HepG2 (cell line): Measurements from ENCODE around the gene TVP23A. TPM values are rescaled to one million over a fixed set of nuclear protein-coding genes. Genes with fewer than 3 reads are reported as not detected.

Source experiments
- DNMT3B ChIP-seq: conservative IDR thresholded peaks from 2 replicates; pipeline ENCODE4 v1.6.1; 2016; ENCODE audit warnings: missing biosample characterization, control low read depth
- EHMT2 ChIP-seq: fragments of 200-600 bp; sonication (generic); IDR thresholded peaks from 2 replicates; pipeline ENCODE4 v1.7.0; 2017; ENCODE audit warnings: antibody characterized with exemption, low read depth, low read length, borderline replicate concordance
- IRX3 ChIP-seq: sonication (generic); formaldehyde crosslinking; IDR thresholded peaks from 2 replicates; pipeline ENCODE4 v1.8.1; 2023; ENCODE audit warnings: mild to moderate bottlenecking, low read depth, missing genetic modification reagents, borderline replicate concordance
- MIER3 ChIP-seq: IDR thresholded peaks from 2 replicates; pipeline ENCODE4 v1.6.1; 2016; ENCODE audit warnings: missing compliant biosample characterization, borderline replicate concordance
- NCOA2 ChIP-seq: sonication (generic); formaldehyde crosslinking; IDR thresholded peaks from 2 replicates; pipeline ENCODE4 v1.8.0; 2022; ENCODE audit warnings: inconsistent platforms
- SSRP1 ChIP-seq: IDR thresholded peaks from 2 replicates; pipeline ENCODE4 v1.6.1; 2016; ENCODE audit warnings: control low read depth
- ZNF326 ChIP-seq: sonication (generic); formaldehyde crosslinking; IDR thresholded peaks from 2 replicates; pipeline ENCODE4 v1.4.0; 2020; ENCODE audit warnings: missing genetic modification reagents, borderline replicate concordance
- ZNF598 ChIP-seq: sonication (generic); formaldehyde crosslinking; IDR thresholded peaks from 2 replicates; pipeline ENCODE4 v1.5.1; 2020; ENCODE audit warnings: mild to moderate bottlenecking, missing genetic modification reagents, borderline replicate concordance
- ZNF772 ChIP-seq: sonication (generic); formaldehyde crosslinking; IDR thresholded peaks from 2 replicates; pipeline ENCODE4 v1.5.0; 2020; ENCODE audit warnings: mild to moderate bottlenecking, missing genetic modification reagents
- ZNF773 ChIP-seq: sonication (generic); formaldehyde crosslinking; IDR thresholded peaks from 2 replicates; pipeline ENCODE4 v1.4.0; 2020; ENCODE audit warnings: missing genetic modification reagents, borderline replicate concordance
- polyA plus RNA-seq, 8 experiments: library from polyadenylated mRNA; depleted of rRNA in 3 of 8; stranded (reverse) in 7 of 8; unstranded in 1 of 8; fragments of >200 nt; fragmentation: Illumina TruSeq in 4 of 8; extraction: Trizol in 4 of 8; gene quantifications; 2 replicates each; pipeline versions ENCODE4 v1.2.1 to v1.2.3, GENCODE V29; 2011 to 2016; ENCODE audit warnings: low read depth in 4 of 8, missing spikeins in 1 of 8, mixed read lengths in 1 of 8; ENCODE audit not compliant: insufficient read depth in 1 of 8
- total RNA-seq, 5 experiments: library from RNA; depleted of rRNA; stranded (reverse); fragments of >200 nt; fragmentation: Illumina TruSeq; extraction: Trizol; gene quantifications; 2 replicates each; pipeline ENCODE4 v1.2.3, GENCODE V29; 2016; ENCODE audit warnings: low read depth in 1 of 5
- TF ChIP-seq, protein P1 (sequence below): conservative IDR thresholded peaks from 2 replicates; pipeline ENCODE4 v1.6.1; 2018; ENCODE audit warnings: missing genetic modification reagents
- TF ChIP-seq, protein P2 (sequence below): IDR thresholded peaks from 2 replicates; pipeline ENCODE4 v1.6.1; 2016; ENCODE audit warnings: low read depth, control low read depth
- TF ChIP-seq, protein P3 (sequence below), 2 experiments: sonication (generic) in 1 of 2; formaldehyde crosslinking in 1 of 2; IDR thresholded peaks; 2 replicates each; pipeline versions ENCODE4 v1.4.0 to v1.6.1; 2016 to 2020; ENCODE audit warnings: borderline replicate concordance in 1 of 2, low read depth in 1 of 2, mild to moderate bottlenecking in 1 of 2, missing genetic modification reagents in 1 of 2
- TF ChIP-seq, protein P4 (sequence below): sonication (generic); formaldehyde crosslinking; IDR thresholded peaks from 2 replicates; pipeline ENCODE4 v1.5.0; 2020; ENCODE audit warnings: missing genetic modification reagents
- TF ChIP-seq, protein P5 (sequence below): sonication (generic); formaldehyde crosslinking; IDR thresholded peaks from 2 replicates; pipeline ENCODE4 v1.9.0; 2021; ENCODE audit warnings: mild to moderate bottlenecking, missing genetic modification reagents

TVP23A gene
- total and polyA plus RNA-seq, 2 of the 13 experiments (the other 11 are each of a cell fraction or from before 2014, with no cell fraction given), result not detected

DNA sequence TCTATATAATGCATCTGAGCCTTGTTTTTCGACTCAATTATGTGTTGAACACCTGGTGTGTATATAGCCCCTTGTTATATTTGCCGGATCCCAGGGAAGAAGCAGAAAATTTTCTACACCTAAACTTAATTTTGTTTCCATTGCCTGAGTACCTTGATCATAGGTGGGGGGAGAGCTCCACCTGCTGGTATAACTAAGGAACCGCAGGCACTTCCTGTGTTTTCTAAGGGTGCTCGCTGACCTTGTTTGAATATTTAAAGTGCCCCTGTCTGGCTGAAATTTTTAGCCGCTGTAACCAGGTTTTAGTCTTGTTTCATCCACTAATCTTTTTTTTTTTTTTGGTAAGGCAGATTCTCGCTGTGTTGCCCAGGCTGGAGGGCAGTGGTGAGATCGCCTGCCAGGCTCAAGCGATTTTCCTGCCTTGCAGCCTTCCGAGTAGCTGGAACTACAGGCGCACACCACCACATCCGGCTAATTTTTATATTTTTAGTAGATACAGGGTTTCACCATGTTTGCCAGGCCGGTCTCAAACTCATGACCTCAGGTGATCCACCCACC, 81.4 kb downstream of the TVP23A start (continued):
- TF ChIP-seq EHMT2 (no peak), NCOA2 (CRISPR knock-in tag) (no peak), ZNF773 (CRISPR knock-in tag) (no peak), ZNF772 (no peak), ZNF598 (0 out of 2 replicates have a peak, but pooled peaks have one; percentile 75), DNMT3B (CRISPR knock-in tag) (no peak), IRX3 (no peak), ZNF326 (no peak), MIER3 (CRISPR knock-in tag) (peak; percentile 50; the same call in 1 of the 2 replicates), SSRP1 (CRISPR knock-in tag) (no peak)
- TF ChIP-seq, protein P1, sequence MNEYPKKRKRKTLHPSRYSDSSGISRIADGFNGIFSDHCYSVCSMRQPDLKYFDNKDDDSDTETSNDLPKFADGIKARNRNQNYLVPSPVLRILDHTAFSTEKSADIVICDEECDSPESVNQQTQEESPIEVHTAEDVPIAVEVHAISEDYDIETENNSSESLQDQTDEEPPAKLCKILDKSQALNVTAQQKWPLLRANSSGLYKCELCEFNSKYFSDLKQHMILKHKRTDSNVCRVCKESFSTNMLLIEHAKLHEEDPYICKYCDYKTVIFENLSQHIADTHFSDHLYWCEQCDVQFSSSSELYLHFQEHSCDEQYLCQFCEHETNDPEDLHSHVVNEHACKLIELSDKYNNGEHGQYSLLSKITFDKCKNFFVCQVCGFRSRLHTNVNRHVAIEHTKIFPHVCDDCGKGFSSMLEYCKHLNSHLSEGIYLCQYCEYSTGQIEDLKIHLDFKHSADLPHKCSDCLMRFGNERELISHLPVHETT, result no peak
- TF ChIP-seq, protein P2, sequence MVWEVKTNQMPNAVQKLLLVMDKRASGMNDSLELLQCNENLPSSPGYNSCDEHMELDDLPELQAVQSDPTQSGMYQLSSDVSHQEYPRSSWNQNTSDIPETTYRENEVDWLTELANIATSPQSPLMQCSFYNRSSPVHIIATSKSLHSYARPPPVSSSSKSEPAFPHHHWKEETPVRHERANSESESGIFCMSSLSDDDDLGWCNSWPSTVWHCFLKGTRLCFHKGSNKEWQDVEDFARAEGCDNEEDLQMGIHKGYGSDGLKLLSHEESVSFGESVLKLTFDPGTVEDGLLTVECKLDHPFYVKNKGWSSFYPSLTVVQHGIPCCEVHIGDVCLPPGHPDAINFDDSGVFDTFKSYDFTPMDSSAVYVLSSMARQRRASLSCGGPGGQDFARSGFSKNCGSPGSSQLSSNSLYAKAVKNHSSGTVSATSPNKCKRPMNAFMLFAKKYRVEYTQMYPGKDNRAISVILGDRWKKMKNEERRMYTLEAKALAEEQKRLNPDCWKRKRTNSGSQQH (CRISPR knock-in tag), result no peak
- TF ChIP-seq, protein P3, sequence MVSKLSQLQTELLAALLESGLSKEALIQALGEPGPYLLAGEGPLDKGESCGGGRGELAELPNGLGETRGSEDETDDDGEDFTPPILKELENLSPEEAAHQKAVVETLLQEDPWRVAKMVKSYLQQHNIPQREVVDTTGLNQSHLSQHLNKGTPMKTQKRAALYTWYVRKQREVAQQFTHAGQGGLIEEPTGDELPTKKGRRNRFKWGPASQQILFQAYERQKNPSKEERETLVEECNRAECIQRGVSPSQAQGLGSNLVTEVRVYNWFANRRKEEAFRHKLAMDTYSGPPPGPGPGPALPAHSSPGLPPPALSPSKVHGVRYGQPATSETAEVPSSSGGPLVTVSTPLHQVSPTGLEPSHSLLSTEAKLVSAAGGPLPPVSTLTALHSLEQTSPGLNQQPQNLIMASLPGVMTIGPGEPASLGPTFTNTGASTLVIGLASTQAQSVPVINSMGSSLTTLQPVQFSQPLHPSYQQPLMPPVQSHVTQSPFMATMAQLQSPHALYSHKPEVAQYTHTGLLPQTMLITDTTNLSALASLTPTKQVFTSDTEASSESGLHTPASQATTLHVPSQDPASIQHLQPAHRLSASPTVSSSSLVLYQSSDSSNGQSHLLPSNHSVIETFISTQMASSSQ (IDR thresholded peaks at IDR 0.05; ENCODE audit: low read depth), result no peak
- TF ChIP-seq, protein P3 (CRISPR knock-in tag; IDR thresholded peaks at IDR 0.05; ENCODE audit: borderline replicate concordance), result no peak
- TF ChIP-seq, protein P4, sequence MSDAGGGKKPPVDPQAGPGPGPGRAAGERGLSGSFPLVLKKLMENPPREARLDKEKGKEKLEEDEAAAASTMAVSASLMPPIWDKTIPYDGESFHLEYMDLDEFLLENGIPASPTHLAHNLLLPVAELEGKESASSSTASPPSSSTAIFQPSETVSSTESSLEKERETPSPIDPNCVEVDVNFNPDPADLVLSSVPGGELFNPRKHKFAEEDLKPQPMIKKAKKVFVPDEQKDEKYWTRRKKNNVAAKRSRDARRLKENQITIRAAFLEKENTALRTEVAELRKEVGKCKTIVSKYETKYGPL (CRISPR knock-in tag), result no peak
- TF ChIP-seq, protein P5, sequence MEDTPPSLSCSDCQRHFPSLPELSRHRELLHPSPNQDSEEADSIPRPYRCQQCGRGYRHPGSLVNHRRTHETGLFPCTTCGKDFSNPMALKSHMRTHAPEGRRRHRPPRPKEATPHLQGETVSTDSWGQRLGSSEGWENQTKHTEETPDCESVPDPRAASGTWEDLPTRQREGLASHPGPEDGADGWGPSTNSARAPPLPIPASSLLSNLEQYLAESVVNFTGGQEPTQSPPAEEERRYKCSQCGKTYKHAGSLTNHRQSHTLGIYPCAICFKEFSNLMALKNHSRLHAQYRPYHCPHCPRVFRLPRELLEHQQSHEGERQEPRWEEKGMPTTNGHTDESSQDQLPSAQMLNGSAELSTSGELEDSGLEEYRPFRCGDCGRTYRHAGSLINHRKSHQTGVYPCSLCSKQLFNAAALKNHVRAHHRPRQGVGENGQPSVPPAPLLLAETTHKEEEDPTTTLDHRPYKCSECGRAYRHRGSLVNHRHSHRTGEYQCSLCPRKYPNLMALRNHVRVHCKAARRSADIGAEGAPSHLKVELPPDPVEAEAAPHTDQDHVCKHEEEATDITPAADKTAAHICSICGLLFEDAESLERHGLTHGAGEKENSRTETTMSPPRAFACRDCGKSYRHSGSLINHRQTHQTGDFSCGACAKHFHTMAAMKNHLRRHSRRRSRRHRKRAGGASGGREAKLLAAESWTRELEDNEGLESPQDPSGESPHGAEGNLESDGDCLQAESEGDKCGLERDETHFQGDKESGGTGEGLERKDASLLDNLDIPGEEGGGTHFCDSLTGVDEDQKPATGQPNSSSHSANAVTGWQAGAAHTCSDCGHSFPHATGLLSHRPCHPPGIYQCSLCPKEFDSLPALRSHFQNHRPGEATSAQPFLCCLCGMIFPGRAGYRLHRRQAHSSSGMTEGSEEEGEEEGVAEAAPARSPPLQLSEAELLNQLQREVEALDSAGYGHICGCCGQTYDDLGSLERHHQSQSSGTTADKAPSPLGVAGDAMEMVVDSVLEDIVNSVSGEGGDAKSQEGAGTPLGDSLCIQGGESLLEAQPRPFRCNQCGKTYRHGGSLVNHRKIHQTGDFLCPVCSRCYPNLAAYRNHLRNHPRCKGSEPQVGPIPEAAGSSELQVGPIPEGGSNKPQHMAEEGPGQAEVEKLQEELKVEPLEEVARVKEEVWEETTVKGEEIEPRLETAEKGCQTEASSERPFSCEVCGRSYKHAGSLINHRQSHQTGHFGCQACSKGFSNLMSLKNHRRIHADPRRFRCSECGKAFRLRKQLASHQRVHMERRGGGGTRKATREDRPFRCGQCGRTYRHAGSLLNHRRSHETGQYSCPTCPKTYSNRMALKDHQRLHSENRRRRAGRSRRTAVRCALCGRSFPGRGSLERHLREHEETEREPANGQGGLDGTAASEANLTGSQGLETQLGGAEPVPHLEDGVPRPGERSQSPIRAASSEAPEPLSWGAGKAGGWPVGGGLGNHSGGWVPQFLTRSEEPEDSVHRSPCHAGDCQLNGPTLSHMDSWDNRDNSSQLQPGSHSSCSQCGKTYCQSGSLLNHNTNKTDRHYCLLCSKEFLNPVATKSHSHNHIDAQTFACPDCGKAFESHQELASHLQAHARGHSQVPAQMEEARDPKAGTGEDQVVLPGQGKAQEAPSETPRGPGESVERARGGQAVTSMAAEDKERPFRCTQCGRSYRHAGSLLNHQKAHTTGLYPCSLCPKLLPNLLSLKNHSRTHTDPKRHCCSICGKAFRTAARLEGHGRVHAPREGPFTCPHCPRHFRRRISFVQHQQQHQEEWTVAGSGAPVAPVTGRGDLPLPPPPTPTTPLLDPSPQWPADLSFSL (CRISPR knock-in tag), result no peak
